ENCODE data around the gene MAN1C1. TPM values are rescaled to one million over a fixed set of nuclear protein-coding genes. Genes with fewer than 3 reads are reported as not detected.

The MAN1C1 gene
- polyA plus RNA-seq, 1 of the 3 experiments (the other 2 are of a cell fraction), result 0.20 TPM

- H3K4me3 ChIP-seq (ENCODE audit: low read depth in 2 of 2, low read length in 1 of 2), result no peak overlapping the region
- H3K9me2 ChIP-seq, result no peaks in the 10 kb centered on the region
- no peaks in the 10 kb centered on the region for H3K9me3 ChIP-seq
- no peak overlapping the region for H3K9ac ChIP-seq
- DNase-seq, result peak; percentile 83
- peaks cover 0 to 59% of the 10 kb centered on the region in 2 experiments; a peak in 1 of 4 replicates for H3K4me1 ChIP-seq (ENCODE audit: control insufficient read depth in 1 of 2, insufficient read depth in 2 of 2, low read depth in 1 of 2, low read length in 1 of 2)
- no peak overlapping the region for H3K4me2 ChIP-seq
- H2AFZ ChIP-seq (ENCODE audit: low read depth), result no peak overlapping the region
- WGBS (ENCODE audit: low lambda C conversion rate), result 42% methylated on average over 15 of the region's 16 CpGs
- POLR2A ChIA-PET, result interaction anchor here (1.0 to 1.3 kb wide), 2 partner anchors 9 to 47 kb away, joined by 3 read pairs; no protein-coding TSS in a partner anchor
- CTCF ChIA-PET, result interaction anchor here (0.7 to 2.0 kb wide), 11 partner anchors 13 to 287 kb away, joined by 3 to 8 read pairs (median 3); no protein-coding TSS in a partner anchor
- H3K36me3 ChIP-seq (replicated peaks in 1 of 2; ENCODE audit: control insufficient read depth in 1 of 2, insufficient read depth in 2 of 2, low read length in 1 of 2), result no peaks in the 10 kb centered on the region
- no peaks in the 10 kb centered on the region for H3K79me2 ChIP-seq (ENCODE audit: insufficient read depth)
- H3F3A ChIP-seq (replicated peaks; ENCODE audit: insufficient read depth), result no peaks in the 10 kb centered on the region
- no peaks in the 10 kb centered on the region for H4K20me1 ChIP-seq (ENCODE audit: insufficient read depth)
- no peaks in the 10 kb centered on the region for H3K27me3 ChIP-seq (ENCODE audit: insufficient read depth)
- peak overlapping the region in 1 of 2 experiments; percentile 89; a peak in 2 of 4 replicates for H3K27ac ChIP-seq (ENCODE audit: low read depth in 2 of 2, low read length in 1 of 2)
- no peak for TF ChIP-seq SIN3A (IDR thresholded peaks at IDR 0.05; ENCODE audit: borderline replicate concordance, low read depth, low read length)
- TF ChIP-seq GATA2 (CRISPR knock-in tag; IDR thresholded peaks at IDR 0.05), result peak; percentile 72
- TF ChIP-seq ELF1 (IDR thresholded peaks at IDR 0.05), result no peak
- TF ChIP-seq CTCF (IDR thresholded peaks at IDR 0.05), result no peak
- TF ChIP-seq FOSL2 (IDR thresholded peaks at IDR 0.05; ENCODE audit: borderline replicate concordance, low read depth), result no peak
- peak; percentile 88 for TF ChIP-seq FOXJ3 (CRISPR knock-in tag; IDR thresholded peaks at IDR 0.05)
- no peak for TF ChIP-seq USF1 (IDR thresholded peaks at IDR 0.05; ENCODE audit: borderline replicate concordance, low read depth)
- no peak for TF ChIP-seq NRF1 (IDR thresholded peaks at IDR 0.05; ENCODE audit: low read depth, low read length)
- no peak for TF ChIP-seq FOXM1 (IDR thresholded peaks at IDR 0.05; ENCODE audit: low read depth)
- no peak for TF ChIP-seq TAF1 (IDR thresholded peaks at IDR 0.05; ENCODE audit: borderline replicate concordance, low read depth, low read length)
- no peak for TF ChIP-seq GABPA (IDR thresholded peaks at IDR 0.05; ENCODE audit: low read depth)
- 0 out of 2 replicates have a peak, but pooled peaks have one; percentile 5 for TF ChIP-seq RCOR1 (IDR thresholded peaks at IDR 0.05; ENCODE audit: low read length)
- TF ChIP-seq PBX3 (IDR thresholded peaks at IDR 0.05), result no peak
- peak; percentile 45 for TF ChIP-seq RAD21 (IDR thresholded peaks at IDR 0.05; ENCODE audit: low read length)
- peak; percentile 85 for TF ChIP-seq RFX5 (IDR thresholded peaks at IDR 0.05; ENCODE audit: low read length)
- TF ChIP-seq ZBTB33 (IDR thresholded peaks at IDR 0.05; ENCODE audit: borderline replicate concordance, low read depth), result no peak
- TF ChIP-seq YY1 (IDR thresholded peaks at IDR 0.05; ENCODE audit: low read depth), result no peak
- no peak for TF ChIP-seq EZH2phosphoT487 (IDR thresholded peaks at IDR 0.05; ENCODE audit: borderline replicate concordance, low read depth)
- TF ChIP-seq EP300 (IDR thresholded peaks at IDR 0.05; ENCODE audit: borderline replicate concordance in 1 of 2, low read depth in 1 of 2, low read length in 1 of 2), result peak in 1 of 2 experiments; percentile 30; a peak in 1 of 4 replicates
- TF ChIP-seq RXRA (IDR thresholded peaks at IDR 0.05; ENCODE audit: borderline replicate concordance, low read depth), result no peak
- TF ChIP-seq TCF12 (IDR thresholded peaks at IDR 0.05), result no peak
- TF ChIP-seq MXI1 (IDR thresholded peaks at IDR 0.05; ENCODE audit: low read depth, low read length), result peak; percentile 78; the same call in 1 of the 2 replicates
- TF ChIP-seq MAX (IDR thresholded peaks at IDR 0.05; ENCODE audit: low read depth), result no peak
- no peak for TF ChIP-seq JUND (IDR thresholded peaks at IDR 0.05)
- no peak for TF ChIP-seq POLR2AphosphoS5 (IDR thresholded peaks at IDR 0.05; ENCODE audit: low read depth, low read length)
- no peak for TF ChIP-seq USF2 (IDR thresholded peaks at IDR 0.05; ENCODE audit: borderline replicate concordance, low read depth, low read length)
These were observed 158.6 kb downstream of the MAN1C1 start for GRCh38 chr1:25774921-25775771.
